Liver (tissue), 9 donors: Measurements from ENCODE around the gene DYNC2LI1. TPM values are rescaled to one million over a fixed set of nuclear protein-coding genes. Genes with fewer than 3 reads are reported as not detected.

Experiments used
- DNase-seq: peaks from one replicate; pipeline ENCODE4 v3.0.0-alpha.2; 2017; ENCODE audit warnings: low spot score
- H3K27ac ChIP-seq, 2 donors: one replicate each; pipeline ENCODE4 v1.7.0; 2013; ENCODE audit warnings: inconsistent platforms in 2 of 2, low read length in 2 of 2, control low read depth in 1 of 2, low read depth in 1 of 2, mild to moderate bottlenecking in 1 of 2
- H3K27me3 ChIP-seq, 4 donors: one replicate each; pipeline versions ENCODE4 v1.6.1 to v1.7.0; 2013; ENCODE audit warnings: low read length in 3 of 4, inconsistent platforms in 1 of 4, mild to moderate bottlenecking in 1 of 4, moderate library complexity in 1 of 4; ENCODE audit not compliant: control insufficient read depth in 4 of 4, insufficient read depth in 4 of 4
- H3K36me3 ChIP-seq, 4 donors: one replicate each; pipeline versions ENCODE4 v1.6.1 to v1.7.0; 2013; ENCODE audit warnings: low read length in 3 of 4, mild to moderate bottlenecking in 3 of 4, low read depth in 1 of 4, moderate library complexity in 1 of 4; ENCODE audit not compliant: control insufficient read depth in 4 of 4, insufficient read depth in 3 of 4
- H3K4me1 ChIP-seq, 4 donors: one replicate each; pipeline versions ENCODE4 v1.6.1 to v1.7.0; 2013; ENCODE audit warnings: low read length in 3 of 4, mild to moderate bottlenecking in 3 of 4, moderate library complexity in 1 of 4; ENCODE audit not compliant: control insufficient read depth in 4 of 4, insufficient read depth in 4 of 4
- H3K4me3 ChIP-seq, 3 donors: one replicate each; pipeline versions ENCODE4 v1.6.1 to v1.7.0; 2013; ENCODE audit warnings: low read length in 3 of 3, control low read depth in 1 of 3, low read depth in 1 of 3, mild to moderate bottlenecking in 1 of 3
- H3K9ac ChIP-seq, 2 donors: one replicate each; pipeline ENCODE4 v1.7.0; 2013; ENCODE audit warnings: low read length in 2 of 2, mild to moderate bottlenecking in 2 of 2, moderate library complexity in 2 of 2, control low read depth in 1 of 2, low read depth in 1 of 2
- H3K9me3 ChIP-seq, 4 donors: one replicate each; pipeline versions ENCODE4 v1.6.1 to v1.7.0; 2013; ENCODE audit warnings: low read length in 3 of 4; ENCODE audit not compliant: control insufficient read depth in 4 of 4
- ATF3 ChIP-seq: IDR thresholded peaks from 2 replicates; pipeline ENCODE4 v1.6.1; 2016; ENCODE audit warnings: antibody characterized with exemption
- CTCF ChIP-seq: fragments of 150-350 bp; IDR thresholded peaks from 2 replicates; pipeline ENCODE4 v1.5.1; 2017; ENCODE audit warnings: improper control_type of control experiment, low read depth, low read length; ENCODE audit not compliant: missing input control
- EGR1 ChIP-seq, 2 donors: IDR thresholded peaks; 2 replicates each; pipeline ENCODE4 v1.6.1; 2016 to 2018; ENCODE audit warnings: antibody characterized with exemption in 2 of 2, low read depth in 2 of 2
- FOXA1 ChIP-seq: IDR thresholded peaks from 2 replicates; pipeline ENCODE4 v1.6.1; 2016; ENCODE audit warnings: antibody characterized with exemption
- FOXA2 ChIP-seq: IDR thresholded peaks from 2 replicates; pipeline ENCODE4 v1.6.1; 2016; ENCODE audit warnings: antibody characterized with exemption
- GABPA ChIP-seq, 2 donors: IDR thresholded peaks in 1 of 2; conservative IDR thresholded peaks in 1 of 2; 2 replicates each; pipeline ENCODE4 v1.6.1; 2016; ENCODE audit warnings: antibody characterized with exemption in 2 of 2, mild to moderate bottlenecking in 1 of 2, moderate library complexity in 1 of 2
- HNF4A ChIP-seq, 2 donors: conservative IDR thresholded peaks; 2 replicates each; pipeline ENCODE4 v1.6.1; 2016; ENCODE audit warnings: antibody characterized with exemption in 2 of 2, mild to moderate bottlenecking in 2 of 2
- HNF4G ChIP-seq: IDR thresholded peaks from 2 replicates; pipeline ENCODE4 v1.6.1; 2016; ENCODE audit warnings: antibody characterized with exemption
- JUND ChIP-seq, 2 donors: IDR thresholded peaks; 2 replicates each; pipeline ENCODE4 v1.6.1; 2016; ENCODE audit warnings: antibody characterized with exemption in 2 of 2
- MAX ChIP-seq: IDR thresholded peaks from 2 replicates; pipeline ENCODE4 v1.6.1; 2016; ENCODE audit warnings: antibody characterized with exemption
- NR2F2 ChIP-seq: IDR thresholded peaks from 2 replicates; pipeline ENCODE4 v1.6.1; 2016; ENCODE audit warnings: antibody characterized with exemption
- RAD21 ChIP-seq, 2 donors: IDR thresholded peaks; 2 replicates each; pipeline ENCODE4 v1.6.1; 2016; ENCODE audit warnings: antibody characterized with exemption in 2 of 2, mild to moderate bottlenecking in 2 of 2
- REST ChIP-seq: IDR thresholded peaks from 2 replicates; pipeline ENCODE4 v1.6.1; 2016; ENCODE audit warnings: antibody characterized with exemption, mild to moderate bottlenecking
- RXRA ChIP-seq, 2 donors: IDR thresholded peaks; 2 replicates each; pipeline ENCODE4 v1.6.1; 2017 to 2018; ENCODE audit warnings: antibody characterized with exemption in 2 of 2, mild to moderate bottlenecking in 1 of 2
- SP1 ChIP-seq: IDR thresholded peaks from 2 replicates; pipeline ENCODE4 v1.6.1; 2018; ENCODE audit warnings: antibody characterized with exemption, mild to moderate bottlenecking
- TAF1 ChIP-seq: conservative IDR thresholded peaks from 2 replicates; pipeline ENCODE4 v1.6.1; 2016; ENCODE audit warnings: antibody characterized with exemption, mild to moderate bottlenecking
- YY1 ChIP-seq: IDR thresholded peaks from 2 replicates; pipeline ENCODE4 v1.6.1; 2016; ENCODE audit warnings: antibody characterized with exemption, mild to moderate bottlenecking
- ZBTB33 ChIP-seq: IDR thresholded peaks from 2 replicates; pipeline ENCODE4 v1.6.1; 2016; ENCODE audit warnings: antibody characterized with exemption
- WGBS: extraction: QIAGEN DNeasy Blood & Tissue Kit; methylation state at CpG from one replicate; pipeline ENCODE4 v1.1.7; 2013; 5-methylcytosine and 5-hydroxymethylcytosine counted together
- polyA plus RNA-seq, 2 donors: library from polyadenylated mRNA; stranded (reverse) in 1 of 2; unstranded in 1 of 2; fragments of 200-250 nt in 1 of 2; fragments of >200 nt in 1 of 2; fragmentation: Nextera tagmentation in 1 of 2; extraction: Ambion mirVana in 1 of 2; gene quantifications; one replicate each; pipeline versions ENCODE4 v1.2.1 to v1.2.3, GENCODE V29; 2013 to 2015
- total RNA-seq, 2 donors: library from RNA; depleted of rRNA; stranded (reverse); fragments of >200 nt; gene quantifications; one replicate each; pipeline ENCODE4 v1.2.3, GENCODE V29; 2014
- donor health status: healthy.
- donor health status: healthy.
- donor health status: healthy.
- donor health status: healthy.
- donor health status: healthy.

DYNC2LI1 gene
- total and polyA plus RNA-seq, 4 donors, result 5.4 to 6.1 (median 5.7) TPM

GRCh38 chr2:43837831-43838559 lies 64.2 kb downstream of the DYNC2LI1 start:
- 40% methylated on average over 21 of the region's 21 CpGs for WGBS
- no peak for TF ChIP-seq FOXA2
- TF ChIP-seq RAD21 (IDR thresholded peaks at IDR 0.05), result peak in 1 of 2 donors; percentile 40
- no peak for TF ChIP-seq TAF1
- no peak for TF ChIP-seq GABPA (IDR thresholded peaks at IDR 0.05 in 1 of 2, conservative IDR thresholded peaks at IDR 0.05 in 1 of 2)
- TF ChIP-seq NR2F2, result no peak
- TF ChIP-seq ATF3, result no peak
- DNase-seq, result no peak
- H3K9ac ChIP-seq, result peak overlapping the region; percentile 50 to 91
- no peaks in the 10 kb centered on the region for H3K27me3 ChIP-seq
- peaks cover 0 to 2% (median under 1%) of the 10 kb centered on the region in 4 donors for H3K36me3 ChIP-seq
- no peaks in the 10 kb centered on the region for H3K9me3 ChIP-seq
- peaks cover 3 to 64% (median 46%) of the 10 kb centered on the region in 4 donors for H3K4me1 ChIP-seq
- H3K4me3 ChIP-seq, result peak overlapping the region; percentile 15 to 77 (median 58)
- H3K27ac ChIP-seq, result peak overlapping the region; percentile 85 to 89

GRCh38 chr2:43838560-43839267 lies 64.9 kb downstream of the DYNC2LI1 start, which contains the start of the genes ABCG5 and ABCG8:
Gene ABCG5, minus strand, starts transcription at chr2:43838839. Its CDS starts 160 bp downstream, at chr2:43838679.
Gene ABCG8, plus strand, starts transcription at chr2:43838971. Its CDS starts 83 bp downstream, at chr2:43839054.
- Histone ChIP-seq H3K36me3 (peaks cover 0 to 2% (median under 1%) of the 10 kb centered on the region in 4 donors), H3K9ac (peak within 1 kb of the TSS; percentile 71 to 99), H3K4me3 (peak within 1 kb of the TSS; percentile 51 to 77 (median 58)), H3K27me3 (no peaks in the 10 kb centered on the region), H3K9me3 (no peaks in the 10 kb centered on the region), H3K27ac (peak within 1 kb of the TSS; percentile 85 to 89), H3K4me1 (peaks cover 3 to 71% (median 51%) of the 10 kb centered on the region in 4 donors)
- TF ChIP-seq GABPA (IDR thresholded peaks at IDR 0.05 in 1 of 2, conservative IDR thresholded peaks at IDR 0.05 in 1 of 2), result peak; percentile 72 to 83
- peak; percentile 79 for TF ChIP-seq REST
- TF ChIP-seq RAD21 (IDR thresholded peaks at IDR 0.05), result peak in 1 of 2 donors; percentile 17
- TF ChIP-seq FOXA2, result peak; percentile 16
- TF ChIP-seq HNF4G, result peak; percentile 54
- peak; percentile 16 to 46 for TF ChIP-seq JUND (IDR thresholded peaks at IDR 0.05)
- peak; percentile 80 to 89 for TF ChIP-seq HNF4A (conservative IDR thresholded peaks at IDR 0.05)
- TF ChIP-seq ATF3, result no peak
- no peak for TF ChIP-seq CTCF
- TF ChIP-seq ZBTB33, result peak; percentile 64
- TF ChIP-seq SP1, result peak; percentile 74
- TF ChIP-seq YY1, result peak; percentile 85
- TF ChIP-seq EGR1 (IDR thresholded peaks at IDR 0.05; ENCODE audit: low read depth in 2 of 2), result peak in 1 of 2 donors; percentile 29
- TF ChIP-seq NR2F2, result no peak
- peak; percentile 80 to 95 for TF ChIP-seq RXRA (IDR thresholded peaks at IDR 0.05)
- peak; percentile 86 for TF ChIP-seq TAF1
- TF ChIP-seq MAX, result peak; percentile 75
- TF ChIP-seq FOXA1, result peak; percentile 27
- peak; percentile 61 for DNase-seq
- 33% methylated on average over 20 of the region's 20 CpGs for WGBS
